ENCODE measurements around the gene FBXO40. TPM values are rescaled to one million over a fixed set of nuclear protein-coding genes. Genes with fewer than 3 reads are reported as not detected.
A peak's percentile ranks its signal among the peaks of the same experiment; 100 is the strongest.

The FBXO40 gene, protein sequence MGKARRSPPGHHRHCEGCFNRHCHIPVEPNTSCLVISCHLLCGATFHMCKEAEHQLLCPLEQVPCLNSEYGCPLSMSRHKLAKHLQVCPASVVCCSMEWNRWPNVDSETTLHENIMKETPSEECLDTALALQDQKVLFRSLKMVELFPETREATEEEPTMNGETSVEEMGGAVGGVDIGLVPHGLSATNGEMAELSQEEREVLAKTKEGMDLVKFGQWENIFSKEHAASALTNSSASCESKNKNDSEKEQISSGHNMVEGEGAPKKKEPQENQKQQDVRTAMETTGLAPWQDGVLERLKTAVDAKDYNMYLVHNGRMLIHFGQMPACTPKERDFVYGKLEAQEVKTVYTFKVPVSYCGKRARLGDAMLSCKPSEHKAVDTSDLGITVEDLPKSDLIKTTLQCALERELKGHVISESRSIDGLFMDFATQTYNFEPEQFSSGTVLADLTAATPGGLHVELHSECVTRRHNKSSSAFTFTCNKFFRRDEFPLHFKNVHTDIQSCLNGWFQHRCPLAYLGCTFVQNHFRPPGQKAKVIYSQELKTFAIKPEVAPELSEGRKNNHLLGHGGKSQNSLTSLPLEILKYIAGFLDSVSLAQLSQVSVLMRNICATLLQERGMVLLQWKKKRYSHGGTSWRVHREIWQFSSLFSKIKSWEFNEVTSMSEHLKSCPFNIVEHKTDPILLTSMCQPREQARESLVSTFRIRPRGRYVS
- not detected for total RNA-seq

DNA sequence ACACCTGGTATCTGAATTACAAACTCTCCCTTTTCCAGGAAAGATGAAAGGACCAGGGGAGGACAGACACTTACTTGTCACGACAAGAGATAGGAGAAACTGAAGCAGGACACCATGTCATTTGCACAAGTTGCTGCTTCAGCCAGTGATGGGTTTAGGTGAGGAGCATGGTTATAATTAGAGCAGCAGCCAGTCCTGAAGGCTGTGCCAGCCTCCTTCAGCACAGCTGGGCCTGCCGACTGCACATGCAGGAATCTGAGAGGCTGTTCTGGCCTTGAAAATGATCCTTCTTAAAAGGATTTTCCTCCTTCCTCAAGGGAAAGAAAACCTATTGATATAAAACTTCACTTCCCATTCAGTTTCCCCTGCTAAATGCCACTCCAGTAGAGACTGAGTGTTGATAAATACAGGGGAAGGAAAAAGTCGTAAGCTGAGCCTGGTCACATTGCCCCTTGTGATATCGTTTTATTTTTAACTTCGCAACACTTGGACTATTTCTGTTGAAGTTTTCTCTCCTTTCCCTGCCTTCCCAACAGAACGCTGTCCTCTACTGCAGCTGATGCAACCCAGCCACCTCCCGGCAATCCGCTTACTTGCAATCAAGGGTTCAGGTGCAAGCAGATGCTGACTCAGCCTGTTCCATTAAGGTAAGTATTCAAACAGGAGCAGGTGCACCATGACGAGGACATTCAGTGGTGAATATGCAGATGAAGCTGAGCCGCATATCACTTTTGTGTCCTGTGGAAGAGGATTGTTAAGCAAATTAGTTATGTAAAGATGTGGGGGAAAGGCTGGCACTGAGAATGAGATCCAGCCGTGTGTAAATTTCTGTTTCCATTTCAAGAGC, at the start of gene FBXO40:
TSS of gene FBXO40 (plus strand) at position 524 of the 847 bp plus-strand sequence. CDS start 27,197 bp downstream, outside the sequence.
- H3K4me3 ChIP-seq, result no peak within 1 kb of the TSS
- H3K27ac ChIP-seq (replicated peaks in 1 of 4), result peak within 1 kb of the TSS in 2 of 4 donors; percentile 19 to 50

DNA sequence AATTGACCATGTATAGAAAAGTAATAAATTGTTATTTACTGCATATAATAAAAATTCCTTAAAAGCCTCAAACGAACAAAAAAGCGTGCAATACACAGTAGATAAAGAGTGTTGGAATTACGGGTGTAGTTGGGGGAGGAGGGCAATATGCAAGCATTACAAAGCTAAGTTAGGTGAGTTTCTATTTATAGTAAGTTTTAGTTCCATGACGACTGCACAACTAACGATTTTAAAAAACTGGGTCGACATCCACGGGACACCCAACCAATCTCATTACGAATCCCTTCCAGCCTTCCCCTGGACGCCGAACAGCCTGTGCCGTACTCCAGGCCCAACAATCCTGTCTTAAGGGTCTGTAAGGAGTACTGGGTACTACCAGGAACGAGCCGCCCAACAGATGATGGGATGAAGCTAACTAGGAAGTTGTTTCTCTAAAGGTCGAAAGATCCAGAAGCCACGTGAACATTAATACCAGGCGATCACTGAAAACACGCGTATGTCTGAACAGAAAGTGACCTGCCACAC, 48.1 kb upstream of the FBXO40 start:
- intact Hi-C loops (cut with DNase I), result loop anchor here (5.0 to 10.0 kb wide), 3 partner anchors 110 to 1132 kb away; partner anchors contain the start of genes EAF2 and IQCB1
- Histone ChIP-seq H3K4me1 (peaks cover 7 to 15% (median 9%) of the 10 kb centered on the region in 4 donors), H3K36me3 (no peaks in the 10 kb centered on the region), H3K27ac (replicated peaks in 1 of 4) (no peak overlapping the region), H3K27me3 (no peaks in the 10 kb centered on the region), H3K9me3 (no peaks in the 10 kb centered on the region), H3K4me3 (peak overlapping the region; percentile 57 to 64 (median 61))
- 6% methylated on average over 18 of the region's 18 CpGs for WGBS
- no peak for TF ChIP-seq POLR2A (IDR thresholded peaks at IDR 0.05; ENCODE audit: low read depth)
- DNase-seq (ENCODE audit: extremely low spot score), result no peak

More for the DNA sequence above, at the start of gene FBXO40:
- intact Hi-C loops (cut with DNase I), result no loop called here
- no peaks in the 10 kb centered on the region for H3K9me3 ChIP-seq
- peaks cover 0 to 9% (median 3%) of the 10 kb centered on the region in 4 donors for H3K4me1 ChIP-seq
- DNase-seq (ENCODE audit: extremely low spot score), result no peak
- H3K36me3 ChIP-seq, result no peaks in the 10 kb centered on the region
- WGBS, result 38% methylated on average over 11 of the region's 11 CpGs
- TF ChIP-seq POLR2AphosphoS5 (IDR thresholded peaks at IDR 0.05) (peak in 1 of 2 donors; percentile 8), POLR2A (IDR thresholded peaks at IDR 0.05; ENCODE audit: low read depth) (no peak)
- TF ChIP-seq, protein P1, sequence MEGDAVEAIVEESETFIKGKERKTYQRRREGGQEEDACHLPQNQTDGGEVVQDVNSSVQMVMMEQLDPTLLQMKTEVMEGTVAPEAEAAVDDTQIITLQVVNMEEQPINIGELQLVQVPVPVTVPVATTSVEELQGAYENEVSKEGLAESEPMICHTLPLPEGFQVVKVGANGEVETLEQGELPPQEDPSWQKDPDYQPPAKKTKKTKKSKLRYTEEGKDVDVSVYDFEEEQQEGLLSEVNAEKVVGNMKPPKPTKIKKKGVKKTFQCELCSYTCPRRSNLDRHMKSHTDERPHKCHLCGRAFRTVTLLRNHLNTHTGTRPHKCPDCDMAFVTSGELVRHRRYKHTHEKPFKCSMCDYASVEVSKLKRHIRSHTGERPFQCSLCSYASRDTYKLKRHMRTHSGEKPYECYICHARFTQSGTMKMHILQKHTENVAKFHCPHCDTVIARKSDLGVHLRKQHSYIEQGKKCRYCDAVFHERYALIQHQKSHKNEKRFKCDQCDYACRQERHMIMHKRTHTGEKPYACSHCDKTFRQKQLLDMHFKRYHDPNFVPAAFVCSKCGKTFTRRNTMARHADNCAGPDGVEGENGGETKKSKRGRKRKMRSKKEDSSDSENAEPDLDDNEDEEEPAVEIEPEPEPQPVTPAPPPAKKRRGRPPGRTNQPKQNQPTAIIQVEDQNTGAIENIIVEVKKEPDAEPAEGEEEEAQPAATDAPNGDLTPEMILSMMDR (IDR thresholded peaks at IDR 0.05), result no peak
- no peaks in the 10 kb centered on the region for H3K27me3 ChIP-seq

DNA sequence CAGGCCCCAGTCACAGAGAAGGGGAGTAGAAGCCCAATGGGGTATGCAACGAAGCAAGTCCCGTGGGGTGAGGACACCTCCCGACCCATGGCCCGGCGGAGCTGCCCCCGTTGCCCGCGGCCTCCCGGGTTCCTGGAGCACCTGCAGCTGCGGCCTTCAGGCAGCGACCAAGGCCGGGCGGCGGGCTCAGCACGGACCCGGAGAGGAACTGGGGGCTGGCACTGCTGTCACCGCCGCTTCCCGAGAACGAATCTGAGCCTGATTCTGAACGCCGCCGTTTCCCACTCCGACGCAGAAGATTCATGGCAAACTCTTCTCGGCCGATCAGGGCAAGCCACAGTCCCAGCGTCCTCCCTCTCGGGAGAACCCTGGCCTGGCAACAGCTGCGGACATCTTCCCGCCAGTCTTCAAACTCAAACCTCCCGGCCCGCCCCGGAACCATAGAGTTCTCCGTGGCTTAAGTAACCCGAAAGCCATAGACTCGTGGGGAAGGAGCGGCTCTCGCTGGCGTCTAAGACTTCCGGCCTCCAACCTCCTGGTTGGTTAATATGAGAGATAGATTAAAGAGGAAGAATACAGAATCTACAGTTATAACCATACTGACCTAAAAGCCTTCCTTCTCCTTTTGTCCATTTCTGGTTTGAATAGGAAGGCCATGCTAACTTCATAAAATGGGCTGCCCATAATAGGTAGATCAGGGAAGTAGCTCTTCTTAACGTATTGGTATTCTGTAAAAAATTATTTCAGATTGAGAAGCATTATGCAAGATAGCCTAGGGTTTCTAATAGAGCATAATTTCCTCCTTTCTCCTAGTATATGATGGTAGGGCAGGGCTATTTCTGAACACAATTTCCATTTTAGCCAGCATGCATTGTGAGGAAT, 47.4 kb upstream of the FBXO40 start, which contains the start of gene POLQ:
TSS of gene POLQ (minus strand) at position 415 of the 882 bp plus-strand sequence. CDS start at position 304, 111 bp downstream.
- peaks cover 7 to 15% (median 9%) of the 10 kb centered on the region in 4 donors for H3K4me1 ChIP-seq
- H3K36me3 ChIP-seq, result no peaks in the 10 kb centered on the region
- intact Hi-C loops (cut with DNase I), result loop anchor here (5.0 to 10.0 kb wide), 3 partner anchors 109 to 1131 kb away; partner anchors contain the start of genes EAF2 and IQCB1
- H3K4me3 ChIP-seq, result peak within 1 kb of the TSS; percentile 57 to 64 (median 61)
- peak; percentile 96 for DNase-seq (ENCODE audit: extremely low spot score)
- H3K27ac ChIP-seq (replicated peaks in 1 of 4), result peak within 1 kb of the TSS; percentile 66 to 79 (median 74)
- H3K27me3 ChIP-seq, result no peaks in the 10 kb centered on the region
- H3K9me3 ChIP-seq, result no peaks in the 10 kb centered on the region
- WGBS, result under 1% methylated on average over 26 of the region's 42 CpGs
- TF ChIP-seq POLR2A (IDR thresholded peaks at IDR 0.05; ENCODE audit: low read depth) (no peak), EP300 (IDR thresholded peaks at IDR 0.05) (no peak), POLR2AphosphoS5 (IDR thresholded peaks at IDR 0.05) (peak; percentile 52 to 89)

DNA sequence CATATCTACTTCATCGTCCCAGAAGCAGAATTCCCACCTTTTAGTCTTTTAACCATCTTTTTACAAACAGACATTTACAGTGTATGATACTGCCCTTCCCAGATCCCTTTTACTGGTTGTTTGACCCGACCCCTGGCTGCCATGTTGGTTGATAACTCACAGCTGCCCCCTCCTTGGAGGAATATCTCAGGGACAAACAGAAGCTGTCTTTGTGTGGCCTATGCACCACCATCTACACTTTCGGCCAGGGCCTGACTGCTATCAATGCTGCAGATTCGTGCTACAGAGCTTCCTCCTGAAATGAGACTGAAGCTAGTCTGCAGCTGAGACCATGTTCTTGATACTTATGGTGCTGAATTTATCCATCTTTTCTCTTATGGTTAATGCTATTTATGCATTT, 40.8 kb upstream of the FBXO40 start:
- TF ChIP-seq POLR2A (IDR thresholded peaks at IDR 0.05; ENCODE audit: low read depth) (no peak), EP300 (IDR thresholded peaks at IDR 0.05) (no peak), POLR2AphosphoS5 (IDR thresholded peaks at IDR 0.05) (no peak)
- TF ChIP-seq, protein P1 (IDR thresholded peaks at IDR 0.05), result no peak
- Histone ChIP-seq H3K27me3 (no peaks in the 10 kb centered on the region), H3K4me3 (peak overlapping the region in 1 of 4 donors; percentile 17), H3K4me1 (no peaks in the 10 kb centered on the region), H3K36me3 (no peaks in the 10 kb centered on the region), H3K27ac (replicated peaks in 1 of 4) (no peak overlapping the region), H3K9me3 (no peaks in the 10 kb centered on the region)
- intact Hi-C loops (cut with DNase I), result no loop called here
- DNase-seq (ENCODE audit: extremely low spot score), result no peak
- WGBS, result 34% methylated on average over 4 of the region's 4 CpGs
